Caco-2 (cell line): ENCODE data around the gene PSME4. TPM values are rescaled to one million over a fixed set of nuclear protein-coding genes. Genes with fewer than 3 reads are reported as not detected.

Source experiments
- BruUV-seq: library from RNA; stranded (reverse); fragments of 400-500 nt; replicated peaks from 2 replicates; lab custom pipeline; 2021; lab: Mats Ljungman, UMichigan
- CTCF ChIA-PET: fragments of 300-600 bp; sonication (Branson Sonifier 250); formaldehyde crosslinking; loops from one replicate; lab custom pipeline; 2022; ENCODE audit warnings: antibody characterized with exemption; lab: Charles Lee
- POLR2A ChIA-PET: fragments of 300-600 bp; sonication (Branson Sonifier 250); formaldehyde crosslinking; loops from one replicate; lab custom pipeline; 2022; ENCODE audit warnings: antibody characterized with exemption; lab: Charles Lee
- DNase-seq, 2 experiments: peaks; one replicate each; pipeline versions ENCODE4 v3.0.0 to v3.0.0-alpha.2; 2020 to 2022
- H3K27me3 ChIP-seq: replicated peaks from 2 replicates; pipeline ENCODE4 v1.6.0; 2011; ENCODE audit warnings: low read length; ENCODE audit not compliant: control insufficient read depth, insufficient read depth
- H3K36me3 ChIP-seq: 2 replicates; pipeline ENCODE4 v1.5.1; 2011; ENCODE audit warnings: low read length; ENCODE audit not compliant: control insufficient read depth, insufficient read depth
- H3K4me1 ChIP-seq: fragments of 250-450 bp; sonication (Bioruptor Pico); 2 replicates; pipeline ENCODE4 v1.5.1; 2020; ENCODE audit warnings: mild to moderate bottlenecking
- H3K4me3 ChIP-seq: 2 replicates; pipeline ENCODE4 v1.5.1; 2011; ENCODE audit warnings: low read depth, mild to moderate bottlenecking, control low read depth, low read length
- H3K9me3 ChIP-seq: fragments of 250-450 bp; sonication (Bioruptor Pico); 2 replicates; pipeline ENCODE4 v1.5.1; 2020; ENCODE audit warnings: mild to moderate bottlenecking, moderate library complexity
- H3K27ac Mint-ChIP-seq: one replicate; pipeline ENCODE4 v1.8.0; 2022; ENCODE audit warnings: mixed read lengths; ENCODE audit not compliant: unreplicated experiment
- H3K27me3 Mint-ChIP-seq: one replicate; pipeline ENCODE4 v1.8.0; 2022; ENCODE audit warnings: mixed read lengths; ENCODE audit not compliant: insufficient read depth, unreplicated experiment
- H3K36me3 Mint-ChIP-seq: one replicate; pipeline ENCODE4 v1.8.0; 2022; ENCODE audit warnings: mild to moderate bottlenecking, mixed read lengths; ENCODE audit not compliant: insufficient read depth, unreplicated experiment
- H3K4me1 Mint-ChIP-seq: one replicate; pipeline ENCODE4 v1.8.0; 2022; ENCODE audit warnings: low read depth, mixed read lengths; ENCODE audit not compliant: unreplicated experiment
- H3K4me3 Mint-ChIP-seq: one replicate; pipeline ENCODE4 v1.8.0; 2022; ENCODE audit warnings: mild to moderate bottlenecking, moderate library complexity, mixed read lengths; ENCODE audit not compliant: unreplicated experiment
- H3K9me3 Mint-ChIP-seq: one replicate; pipeline ENCODE4 v1.8.0; 2022; ENCODE audit warnings: mixed read lengths; ENCODE audit not compliant: unreplicated experiment
- intact Hi-C: fragments of 100-400 bp; cut with micrococcal nuclease; formaldehyde crosslinking; loops from one replicate; pipeline ENCODE4 v1.10.0; 2022; ENCODE audit not compliant: unreplicated experiment
- total RNA-seq: library from RNA; stranded (reverse); gene quantifications from 2 replicates; pipeline ENCODE4 v1.2.3, GENCODE V29; 2022
- TF ChIP-seq, protein P1 (sequence below), 2 experiments: fragments of 200-600 bp in 1 of 2; IDR thresholded peaks; 1 replicate in 1 of 2; 2 replicates in 1 of 2; pipeline versions ENCODE4 v1.5.1 to v1.8.0; 2011 to 2022; ENCODE audit warnings: antibody characterized with exemption in 1 of 2, control low read depth in 1 of 2, inconsistent platforms in 1 of 2, low read depth in 1 of 2, low read length in 1 of 2, mild to moderate bottlenecking in 1 of 2, moderate library complexity in 1 of 2; ENCODE audit not compliant: insufficient read depth in 1 of 2, severe bottlenecking in 1 of 2, unreplicated experiment in 1 of 2

PSME4 gene
- total RNA-seq, 1 experiment from 2014 or later, result 79.0 TPM

DNA sequence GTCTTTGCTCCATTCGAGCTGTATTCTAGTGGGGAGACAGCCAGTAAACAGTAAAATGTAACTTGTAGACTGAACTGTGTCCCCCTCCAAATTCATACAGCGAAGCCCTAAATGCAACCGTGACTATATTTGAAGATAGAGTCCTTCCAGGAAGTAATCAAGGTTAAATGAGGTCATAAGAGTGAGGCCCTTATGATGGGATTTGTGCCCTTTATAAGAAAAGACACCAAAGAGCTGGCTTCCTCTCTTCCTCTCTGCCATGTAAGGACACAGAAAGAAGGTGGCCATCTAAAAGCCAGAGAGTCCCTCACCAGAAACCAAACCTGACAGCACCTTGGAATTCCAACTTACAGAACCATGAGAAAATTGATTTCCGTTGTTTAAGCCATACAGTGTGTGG, 142.5 kb downstream of the PSME4 start:
- POLR2A ChIA-PET, result no interaction called here
- Histone ChIP-seq H3K4me3 (no peak overlapping the region), H3K4me1 (no peaks in the 10 kb centered on the region), H3K9me3 (no peaks in the 10 kb centered on the region), H3K27me3 (no peaks in the 10 kb centered on the region), H3K36me3 (no peaks in the 10 kb centered on the region)
- Mint-ChIP-seq H3K36me3 (no peaks in the 10 kb centered on the region), H3K27me3 (no peaks in the 10 kb centered on the region), H3K27ac (no peak overlapping the region), H3K4me1 (no peaks in the 10 kb centered on the region), H3K4me3 (no peak overlapping the region), H3K9me3 (no peaks in the 10 kb centered on the region)
- intact Hi-C loops, result loop anchor here (10.0 kb wide), 1 partner anchor 404 kb away; no protein-coding TSS in a partner anchor
- no peak for DNase-seq
- TF ChIP-seq, protein P1, sequence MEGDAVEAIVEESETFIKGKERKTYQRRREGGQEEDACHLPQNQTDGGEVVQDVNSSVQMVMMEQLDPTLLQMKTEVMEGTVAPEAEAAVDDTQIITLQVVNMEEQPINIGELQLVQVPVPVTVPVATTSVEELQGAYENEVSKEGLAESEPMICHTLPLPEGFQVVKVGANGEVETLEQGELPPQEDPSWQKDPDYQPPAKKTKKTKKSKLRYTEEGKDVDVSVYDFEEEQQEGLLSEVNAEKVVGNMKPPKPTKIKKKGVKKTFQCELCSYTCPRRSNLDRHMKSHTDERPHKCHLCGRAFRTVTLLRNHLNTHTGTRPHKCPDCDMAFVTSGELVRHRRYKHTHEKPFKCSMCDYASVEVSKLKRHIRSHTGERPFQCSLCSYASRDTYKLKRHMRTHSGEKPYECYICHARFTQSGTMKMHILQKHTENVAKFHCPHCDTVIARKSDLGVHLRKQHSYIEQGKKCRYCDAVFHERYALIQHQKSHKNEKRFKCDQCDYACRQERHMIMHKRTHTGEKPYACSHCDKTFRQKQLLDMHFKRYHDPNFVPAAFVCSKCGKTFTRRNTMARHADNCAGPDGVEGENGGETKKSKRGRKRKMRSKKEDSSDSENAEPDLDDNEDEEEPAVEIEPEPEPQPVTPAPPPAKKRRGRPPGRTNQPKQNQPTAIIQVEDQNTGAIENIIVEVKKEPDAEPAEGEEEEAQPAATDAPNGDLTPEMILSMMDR (IDR thresholded peaks at IDR 0.05; ENCODE audit: insufficient read depth in 1 of 2, low read depth in 1 of 2, low read length in 1 of 2, severe bottlenecking in 1 of 2, unreplicated experiment in 1 of 2), result no peak
- no TSS peak for BruUV-seq
- CTCF ChIA-PET, result no interaction called here

- no peaks in the 10 kb centered on the region for H3K27me3 Mint-ChIP-seq
- no peak for DNase-seq
- Histone ChIP-seq H3K36me3 (no peaks in the 10 kb centered on the region), H3K4me1 (no peaks in the 10 kb centered on the region), H3K4me3 (no peak overlapping the region), H3K9me3 (no peaks in the 10 kb centered on the region), H3K27me3 (no peaks in the 10 kb centered on the region)
- POLR2A ChIA-PET, result no interaction called here
- H3K9me3 Mint-ChIP-seq, result no peaks in the 10 kb centered on the region
- TF ChIP-seq, protein P1 (IDR thresholded peaks at IDR 0.05; ENCODE audit: insufficient read depth in 1 of 2, low read depth in 1 of 2, low read length in 1 of 2, severe bottlenecking in 1 of 2, unreplicated experiment in 1 of 2), result no peak
- H3K36me3 Mint-ChIP-seq, result no peaks in the 10 kb centered on the region
- H3K27ac Mint-ChIP-seq, result no peak overlapping the region
- CTCF ChIA-PET, result no interaction called here
- no peak overlapping the region for H3K4me3 Mint-ChIP-seq
- intact Hi-C loops, result loop anchor here (10.0 kb wide), 1 partner anchor 403 kb away; no protein-coding TSS in a partner anchor
- no peaks in the 10 kb centered on the region for H3K4me1 Mint-ChIP-seq
- BruUV-seq, result no TSS peak
Measured at GRCh38 chr2:53827398-53828175, 143.2 kb downstream of the PSME4 start.

- no peaks in the 10 kb centered on the region for H3K9me3 Mint-ChIP-seq
- no peak overlapping the region for H3K4me3 Mint-ChIP-seq
- H3K4me3 ChIP-seq, result no peak overlapping the region
- no peaks in the 10 kb centered on the region for H3K36me3 Mint-ChIP-seq
- H3K36me3 ChIP-seq, result no peaks in the 10 kb centered on the region
- POLR2A ChIA-PET, result no interaction called here
- TF ChIP-seq, protein P1 (IDR thresholded peaks at IDR 0.05; ENCODE audit: insufficient read depth in 1 of 2, low read depth in 1 of 2, low read length in 1 of 2, severe bottlenecking in 1 of 2, unreplicated experiment in 1 of 2), result no peak
- peak in 1 of 2 experiments; percentile 14 for DNase-seq
- H3K4me1 Mint-ChIP-seq, result no peaks in the 10 kb centered on the region
- no peak overlapping the region for H3K27ac Mint-ChIP-seq
- CTCF ChIA-PET, result no interaction called here
- no peaks in the 10 kb centered on the region for H3K27me3 ChIP-seq
- intact Hi-C loops, result loop anchor here (10.0 kb wide), 1 partner anchor 402 kb away; no protein-coding TSS in a partner anchor
- no TSS peak for BruUV-seq
- no peaks in the 10 kb centered on the region for H3K27me3 Mint-ChIP-seq
- no peaks in the 10 kb centered on the region for H3K4me1 ChIP-seq
- no peaks in the 10 kb centered on the region for H3K9me3 ChIP-seq
Measured at GRCh38 chr2:53826587-53827397, 144.0 kb downstream of the PSME4 start.
